Activated B cell treated with CpG ODN at 0.5 μM for 24 hours (primary cell): ENCODE results near the gene CPA3. TPM values are rescaled to one million over a fixed set of nuclear protein-coding genes. Genes with fewer than 3 reads are reported as not detected.

Experiments used
- ATAC-seq: fragments of 200-7000 bp; cut with Tn5 transposase; one replicate; pipeline ENCODE4 v1.10.0; 2021; ENCODE audit warnings: low read depth, mild to moderate bottlenecking, moderate library complexity
- CTCF ChIA-PET: fragments of 350-600 bp; sonication (Branson Sonifier 250); formaldehyde crosslinking; loops from one replicate; lab custom pipeline; 2021; ENCODE audit warnings: antibody characterized with exemption; lab: Charles Lee
- POLR2A ChIA-PET: fragments of 350-600 bp; sonication (Branson Sonifier 250); formaldehyde crosslinking; loops from one replicate; lab custom pipeline; 2021; ENCODE audit warnings: antibody characterized with exemption; lab: Charles Lee
- DNase-seq: peaks from one replicate; pipeline ENCODE4 v3.0.0; 2022
- H3K27ac Mint-ChIP-seq: one replicate; pipeline ENCODE4 v1.8.0; 2020; ENCODE audit warnings: mixed read lengths
- H3K27me3 Mint-ChIP-seq: one replicate; pipeline ENCODE4 v1.8.0; 2021; ENCODE audit warnings: mixed read lengths
- H3K36me3 Mint-ChIP-seq: one replicate; pipeline ENCODE4 v1.8.0; 2021; ENCODE audit warnings: low read depth, mixed read lengths
- H3K4me1 Mint-ChIP-seq: one replicate; pipeline ENCODE4 v1.8.0; 2021; ENCODE audit warnings: mixed read lengths
- H3K4me3 Mint-ChIP-seq: one replicate; pipeline ENCODE4 v1.8.0; 2020; ENCODE audit warnings: mild to moderate bottlenecking, mixed read lengths
- H3K9me3 Mint-ChIP-seq: one replicate; pipeline ENCODE4 v1.8.0; 2020; ENCODE audit warnings: mixed read lengths
- intact Hi-C: fragments of 100-400 bp; cut with micrococcal nuclease; formaldehyde crosslinking; loops from one replicate; pipeline ENCODE4 v1.15.1; 2024
- total RNA-seq: library from RNA; stranded (reverse); gene quantifications from 2 replicates; pipeline ENCODE4 v1.2.3, GENCODE V29; 2022
- TF ChIP-seq, protein P1 (sequence below): fragments of 200-600 bp; IDR thresholded peaks from one replicate; pipeline ENCODE4 v1.8.0; 2022; ENCODE audit warnings: antibody characterized with exemption, mild to moderate bottlenecking

The CPA3 gene
- total RNA-seq, 1 donor from 2014 or later = not detected

DNA sequence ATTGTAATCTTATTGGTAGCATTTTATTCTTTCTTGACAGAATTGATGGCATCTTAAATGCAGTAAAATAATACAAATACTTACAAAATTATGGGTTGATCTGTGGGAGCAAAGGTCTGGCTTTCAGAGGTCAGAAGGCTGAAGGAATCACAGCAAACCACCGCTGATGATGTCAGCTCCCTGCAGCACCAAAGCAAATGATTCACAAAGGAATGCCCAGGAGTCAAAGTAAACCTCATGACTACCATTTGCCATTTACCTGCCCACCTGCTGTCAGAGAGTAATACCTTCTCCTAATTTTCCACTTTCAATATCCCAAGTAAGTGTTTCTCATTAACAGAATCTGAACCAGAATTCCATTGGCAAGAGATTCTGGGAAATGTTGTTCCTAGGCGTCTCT lies 46.1 kb downstream of the CPA3 start:
- ChIA-PET CTCF (no interaction called here), POLR2A (no interaction called here)
- DNase-seq = no peak
- Mint-ChIP-seq H3K27me3 (peaks cover 10% of the 10 kb centered on the region), H3K27ac (no peak overlapping the region), H3K4me1 (no peaks in the 10 kb centered on the region), H3K9me3 (no peaks in the 10 kb centered on the region), H3K4me3 (no peak overlapping the region), H3K36me3 (no peaks in the 10 kb centered on the region)
- intact Hi-C loops = no loop called here
- ATAC-seq = no peak
- TF ChIP-seq, protein P1, sequence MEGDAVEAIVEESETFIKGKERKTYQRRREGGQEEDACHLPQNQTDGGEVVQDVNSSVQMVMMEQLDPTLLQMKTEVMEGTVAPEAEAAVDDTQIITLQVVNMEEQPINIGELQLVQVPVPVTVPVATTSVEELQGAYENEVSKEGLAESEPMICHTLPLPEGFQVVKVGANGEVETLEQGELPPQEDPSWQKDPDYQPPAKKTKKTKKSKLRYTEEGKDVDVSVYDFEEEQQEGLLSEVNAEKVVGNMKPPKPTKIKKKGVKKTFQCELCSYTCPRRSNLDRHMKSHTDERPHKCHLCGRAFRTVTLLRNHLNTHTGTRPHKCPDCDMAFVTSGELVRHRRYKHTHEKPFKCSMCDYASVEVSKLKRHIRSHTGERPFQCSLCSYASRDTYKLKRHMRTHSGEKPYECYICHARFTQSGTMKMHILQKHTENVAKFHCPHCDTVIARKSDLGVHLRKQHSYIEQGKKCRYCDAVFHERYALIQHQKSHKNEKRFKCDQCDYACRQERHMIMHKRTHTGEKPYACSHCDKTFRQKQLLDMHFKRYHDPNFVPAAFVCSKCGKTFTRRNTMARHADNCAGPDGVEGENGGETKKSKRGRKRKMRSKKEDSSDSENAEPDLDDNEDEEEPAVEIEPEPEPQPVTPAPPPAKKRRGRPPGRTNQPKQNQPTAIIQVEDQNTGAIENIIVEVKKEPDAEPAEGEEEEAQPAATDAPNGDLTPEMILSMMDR = no peak

DNA sequence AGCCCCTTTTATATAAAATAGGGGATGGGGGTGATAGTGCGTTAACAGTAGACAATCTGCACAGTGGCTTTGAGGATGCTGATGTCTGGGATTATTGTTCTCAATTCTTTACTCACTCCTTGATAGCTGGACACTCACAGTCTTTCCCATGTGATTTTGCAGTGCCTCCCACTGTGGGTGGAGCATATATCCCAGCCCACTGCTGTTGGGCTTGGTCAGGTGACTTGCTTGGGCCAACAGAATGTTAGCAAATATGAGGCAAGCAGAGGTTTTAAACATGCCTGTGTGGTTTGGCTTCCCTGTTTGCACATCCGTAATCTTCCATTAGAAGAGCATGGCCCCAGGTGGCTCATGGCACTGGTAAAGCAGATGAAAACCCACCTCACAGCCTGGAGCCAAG lies 46.5 kb downstream of the CPA3 start:
- ChIA-PET CTCF (no interaction called here), POLR2A (no interaction called here)
- intact Hi-C loops = no loop called here
- TF ChIP-seq, protein P1 = no peak
- H3K36me3 Mint-ChIP-seq = no peaks in the 10 kb centered on the region
- no peaks in the 10 kb centered on the region for H3K9me3 Mint-ChIP-seq
- peaks cover 8% of the 10 kb centered on the region for H3K27me3 Mint-ChIP-seq
- no peak overlapping the region for H3K4me3 Mint-ChIP-seq
- no peaks in the 10 kb centered on the region for H3K4me1 Mint-ChIP-seq
- ATAC-seq (no peak), DNase-seq (no peak)
- H3K27ac Mint-ChIP-seq = no peak overlapping the region

DNA sequence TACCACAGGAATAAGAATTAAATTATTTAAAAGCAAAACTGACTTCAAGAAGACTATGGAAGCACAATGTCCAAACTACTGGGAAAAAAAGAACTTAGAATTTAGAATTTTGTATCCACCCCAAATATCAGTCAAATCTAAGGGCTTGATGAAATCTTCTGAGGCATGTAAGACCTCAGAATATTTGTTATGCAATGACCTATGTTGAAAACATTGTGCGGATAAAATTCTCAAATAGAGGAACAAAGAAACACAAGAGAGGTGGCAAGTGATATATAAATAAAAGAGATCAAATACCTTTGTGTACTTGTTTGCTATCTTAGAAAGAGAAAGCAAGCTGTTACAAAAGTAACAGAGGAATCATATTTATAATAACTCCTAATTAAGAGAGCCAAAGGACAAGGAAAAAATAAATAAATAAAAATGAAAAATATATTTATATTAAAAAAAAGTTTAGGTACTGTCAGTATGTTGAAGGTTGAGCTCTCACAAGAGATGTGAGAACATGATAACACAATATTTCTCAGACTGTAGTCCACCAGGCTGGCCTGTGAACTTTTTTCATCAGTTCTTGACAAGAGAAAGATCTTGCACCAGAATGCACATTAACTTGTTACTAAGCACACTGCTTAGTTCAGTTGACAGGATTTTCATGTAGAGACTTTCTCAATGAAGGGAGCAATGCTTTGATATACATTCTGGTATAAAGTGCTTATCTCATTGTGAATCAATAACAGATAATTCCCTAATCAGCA lies 50.0 kb downstream of the CPA3 start:
- Mint-ChIP-seq H3K27ac (no peak overlapping the region), H3K4me1 (no peaks in the 10 kb centered on the region), H3K4me3 (no peak overlapping the region), H3K27me3 (peaks cover 2% of the 10 kb centered on the region), H3K36me3 (no peaks in the 10 kb centered on the region), H3K9me3 (no peaks in the 10 kb centered on the region)
- DNase-seq (no peak), ATAC-seq (no peak)
- intact Hi-C loops = no loop called here
- TF ChIP-seq, protein P1 = no peak
- POLR2A ChIA-PET = no interaction called here
- CTCF ChIA-PET = no interaction called here

DNA sequence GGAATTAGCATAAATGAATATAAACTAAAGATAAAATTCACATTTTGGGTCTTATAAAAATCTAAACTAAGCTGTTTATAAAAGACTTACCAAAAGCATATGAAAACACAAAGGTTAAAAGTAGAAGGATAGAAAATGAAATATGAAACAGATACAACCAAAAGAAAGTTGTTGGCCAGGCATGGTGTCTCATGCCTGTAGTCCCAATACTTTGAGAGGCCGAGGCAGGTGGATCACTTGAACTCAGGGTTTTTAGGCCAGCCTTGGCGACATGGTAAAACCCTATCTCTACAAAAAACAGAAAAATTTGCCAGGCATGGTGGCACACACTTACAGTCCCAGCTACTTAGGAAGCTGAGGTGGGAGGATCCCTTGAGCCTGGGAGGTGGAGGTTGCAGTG lies 51.0 kb downstream of the CPA3 start:
- Mint-ChIP-seq H3K27ac (no peak overlapping the region), H3K4me3 (no peak overlapping the region), H3K4me1 (no peaks in the 10 kb centered on the region), H3K36me3 (no peaks in the 10 kb centered on the region), H3K9me3 (peaks cover 2% of the 10 kb centered on the region), H3K27me3 (peaks cover 2% of the 10 kb centered on the region)
- DNase-seq = no peak
- no peak for ATAC-seq
- CTCF ChIA-PET = no interaction called here
- POLR2A ChIA-PET = no interaction called here
- TF ChIP-seq, protein P1 = no peak
- intact Hi-C loops = no loop called here

DNA sequence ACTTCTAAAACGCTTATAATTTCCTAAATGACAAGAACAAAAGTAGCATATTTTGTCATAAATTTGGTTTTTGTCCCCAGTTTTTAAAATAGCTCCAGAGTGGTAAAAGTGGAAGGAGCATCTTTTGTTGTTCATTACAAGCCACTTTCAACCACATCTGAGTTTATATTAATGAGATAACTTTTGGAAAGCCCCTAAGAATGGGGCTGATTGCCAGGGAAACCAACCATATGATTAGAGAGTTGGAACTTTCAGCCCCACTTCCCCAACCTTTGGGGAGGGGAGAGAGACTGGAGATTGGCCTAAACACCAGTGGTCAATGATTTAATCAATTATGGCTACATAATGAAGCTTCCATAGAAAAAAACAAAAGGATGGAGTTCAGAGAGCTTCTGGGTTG lies 57.4 kb downstream of the CPA3 start:
- no peaks in the 10 kb centered on the region for H3K4me1 Mint-ChIP-seq
- H3K36me3 Mint-ChIP-seq = no peaks in the 10 kb centered on the region
- peaks cover 8% of the 10 kb centered on the region for H3K9me3 Mint-ChIP-seq
- H3K27ac Mint-ChIP-seq = no peak overlapping the region
- ATAC-seq = no peak
- ChIA-PET POLR2A (no interaction called here), CTCF (no interaction called here)
- H3K4me3 Mint-ChIP-seq = no peak overlapping the region
- H3K27me3 Mint-ChIP-seq = peaks cover 3% of the 10 kb centered on the region
- TF ChIP-seq, protein P1 = no peak
- no peak for DNase-seq
- intact Hi-C loops = no loop called here
